Measurements from ENCODE around the gene SWAP70.

SWAP70 gene

DNA sequence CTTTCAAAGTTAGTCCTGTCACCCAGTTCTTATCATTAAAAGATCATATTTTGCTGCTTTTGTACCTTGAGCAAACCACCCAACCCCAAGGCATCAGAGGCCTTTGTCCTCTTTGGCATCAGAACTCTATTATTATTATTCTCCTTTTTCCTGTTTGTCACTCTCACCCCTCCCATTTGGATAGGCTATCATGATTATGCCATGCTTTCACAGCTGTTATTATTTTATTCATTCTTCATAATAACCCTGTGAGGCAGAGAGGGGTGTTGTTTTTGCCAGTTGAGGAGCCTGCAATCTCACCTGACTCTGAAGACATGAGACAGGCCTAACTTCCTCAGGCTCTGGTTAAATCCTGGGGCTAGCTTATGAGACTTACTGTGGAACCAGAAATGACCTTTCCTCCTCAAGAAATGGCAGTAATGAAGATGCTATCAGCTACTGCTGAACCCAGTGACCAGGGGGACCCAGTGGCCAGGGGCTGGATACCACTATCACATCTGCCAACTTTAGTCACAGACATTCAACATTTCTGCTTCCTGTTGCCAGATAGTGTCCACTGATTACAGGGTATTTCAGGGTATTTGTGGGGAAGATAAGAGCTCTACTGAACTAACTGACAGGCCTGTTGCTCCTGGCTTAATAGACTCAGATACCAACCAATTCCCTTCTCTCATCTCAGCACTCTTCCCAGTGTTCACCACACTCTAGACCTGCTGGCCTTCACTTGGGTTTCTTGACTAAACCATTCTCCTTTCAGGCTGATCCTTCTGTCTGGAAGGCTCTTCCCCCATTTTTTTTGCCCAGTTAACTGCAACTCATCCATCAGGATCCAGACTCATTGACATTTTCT lies 11.8 kb upstream of the SWAP70 start:
- FAIRE-seq = no peak

DNA sequence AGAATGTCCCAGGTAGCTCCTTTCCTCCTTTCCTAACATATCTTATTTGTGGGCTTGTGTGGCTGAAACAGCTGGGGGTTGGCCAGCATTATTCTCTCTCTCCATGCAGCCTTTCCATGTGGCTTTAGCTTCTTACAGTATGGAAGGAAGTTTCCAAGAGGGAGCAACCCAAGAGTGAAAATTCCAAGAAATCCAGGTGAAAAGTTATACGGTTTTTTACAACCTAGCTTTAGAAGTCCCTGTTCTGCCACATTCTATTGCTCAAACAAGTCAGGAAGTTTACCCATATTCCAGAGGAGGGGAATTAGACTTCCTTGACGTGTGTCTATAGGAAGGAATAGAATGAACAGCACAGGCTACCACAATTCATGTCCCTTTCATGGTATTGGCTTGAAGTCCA lies 10.0 kb upstream of the SWAP70 start:
- FAIRE-seq = no peak

DNA sequence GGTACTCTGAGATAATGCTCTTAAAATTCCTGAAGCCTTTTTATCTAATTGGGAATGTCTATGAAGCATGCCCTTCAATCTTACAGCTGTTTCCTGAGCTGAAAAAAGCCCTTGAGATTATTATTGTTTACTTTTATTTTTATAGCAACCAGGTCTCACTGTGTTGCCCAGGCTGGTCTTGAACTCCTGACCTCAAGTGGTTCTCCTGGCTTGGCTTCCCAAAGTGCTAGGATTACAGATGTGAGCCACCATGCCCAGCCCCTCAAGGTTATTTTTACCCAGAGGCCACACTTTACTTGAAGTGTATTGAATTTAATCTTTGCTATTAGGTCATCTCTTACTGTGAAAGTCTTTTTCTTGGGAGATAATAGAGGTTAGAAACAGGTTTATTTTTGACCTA lies 7.0 kb upstream of the SWAP70 start:
- FAIRE-seq = no peak

DNA sequence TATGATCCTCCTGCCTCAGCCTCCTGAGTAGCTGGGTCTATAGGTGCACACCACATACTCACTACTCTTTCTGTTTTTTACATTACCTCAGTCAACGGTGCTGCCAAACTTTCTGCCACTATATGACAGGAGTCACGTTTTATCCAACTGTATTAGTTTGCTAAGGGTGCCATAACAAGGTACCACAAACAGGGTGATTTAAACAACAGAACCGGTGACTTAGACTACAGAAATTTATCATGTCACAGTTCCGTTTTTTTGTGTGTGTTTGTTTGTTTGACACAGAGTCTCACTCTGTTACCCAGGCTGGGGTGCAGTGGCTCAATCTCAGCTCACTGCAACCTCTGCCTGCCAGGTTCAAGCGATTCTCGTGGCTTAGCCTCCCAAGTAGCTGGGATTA lies 6.3 kb upstream of the SWAP70 start:
- FAIRE-seq = no peak

DNA sequence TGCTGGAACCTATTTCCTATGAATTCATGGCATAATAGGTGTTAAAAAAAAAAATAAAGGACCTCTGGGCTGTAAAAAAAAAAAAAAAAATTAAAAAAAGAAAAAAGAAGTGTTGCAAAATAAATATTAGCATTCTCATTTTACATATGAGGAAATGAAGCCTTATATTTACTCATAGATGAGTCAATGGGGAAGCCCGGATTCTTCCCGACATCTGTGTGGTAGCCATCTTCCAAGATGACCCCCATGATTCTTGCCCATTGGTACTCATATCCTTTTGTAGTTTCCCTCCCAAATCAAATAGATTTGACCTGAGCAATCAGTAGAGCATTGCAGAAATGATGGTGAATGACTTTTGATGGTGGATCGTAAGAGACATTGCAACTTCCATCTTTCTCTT lies 3.0 kb upstream of the SWAP70 start:
- no peak for FAIRE-seq

DNA sequence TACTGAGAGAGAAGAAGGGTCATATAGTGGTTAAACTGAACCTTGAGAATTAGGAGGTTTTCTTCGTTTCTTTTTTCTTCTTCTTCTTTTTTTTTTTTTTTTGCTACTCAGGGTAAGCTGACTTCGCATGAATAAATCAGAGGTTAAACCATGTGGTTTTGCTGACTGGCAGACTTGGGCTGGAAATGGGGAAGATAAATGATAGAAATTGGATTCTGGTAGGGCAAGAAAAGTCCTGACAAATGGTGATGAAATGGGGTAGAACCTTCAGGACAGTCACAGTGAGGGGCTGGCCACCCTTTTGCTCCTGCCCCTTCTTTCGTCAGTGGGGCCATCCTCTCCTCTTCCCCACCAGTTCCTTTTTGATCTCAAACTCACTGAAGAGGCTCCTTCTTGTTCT lies 1.6 kb upstream of the SWAP70 start:
- no peak for FAIRE-seq

DNA sequence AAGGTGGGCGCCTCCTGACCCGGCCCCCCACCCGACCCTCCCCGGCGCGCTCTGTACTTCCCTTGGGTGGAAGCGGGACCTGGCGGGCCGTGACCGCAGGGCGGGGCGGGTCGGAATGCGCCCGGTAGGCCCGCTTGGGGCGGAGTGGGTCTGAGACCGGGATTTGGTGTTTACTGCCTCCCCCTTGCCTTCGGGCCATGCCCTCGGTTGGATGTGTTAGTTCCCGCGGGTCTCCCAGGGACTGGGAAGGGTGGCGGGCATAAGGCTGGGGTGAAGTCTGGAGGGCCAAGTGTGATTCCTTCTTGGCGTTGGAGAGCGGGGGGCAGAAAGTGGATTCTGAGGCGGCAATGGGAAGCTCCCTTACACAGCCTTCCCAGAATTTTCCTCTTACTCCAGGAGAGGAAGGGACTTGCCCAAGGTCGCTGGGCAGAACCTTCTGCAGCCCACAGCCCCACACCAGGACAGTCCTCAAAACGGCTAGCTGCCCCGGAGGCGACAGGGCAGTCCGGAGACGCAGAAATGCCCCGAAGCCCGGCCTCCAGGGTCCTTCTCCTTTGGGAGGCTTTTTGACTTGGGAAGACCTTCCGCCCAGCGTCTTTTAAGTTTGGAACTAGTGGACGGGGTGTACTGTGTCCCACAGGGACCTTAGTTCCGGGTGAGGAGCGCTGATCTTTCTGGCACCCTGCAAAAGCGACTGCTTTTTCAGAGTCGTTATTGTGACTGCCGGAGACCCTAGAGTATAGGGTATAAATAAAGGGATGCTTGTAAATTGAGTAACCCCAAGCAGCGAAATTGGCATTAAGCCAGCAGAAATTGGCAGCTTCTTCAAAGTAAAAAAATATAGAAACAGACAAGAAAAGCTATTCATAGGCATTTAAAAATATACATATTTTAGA lies 647 bp downstream of the SWAP70 start:
- no peak for FAIRE-seq

DNA sequence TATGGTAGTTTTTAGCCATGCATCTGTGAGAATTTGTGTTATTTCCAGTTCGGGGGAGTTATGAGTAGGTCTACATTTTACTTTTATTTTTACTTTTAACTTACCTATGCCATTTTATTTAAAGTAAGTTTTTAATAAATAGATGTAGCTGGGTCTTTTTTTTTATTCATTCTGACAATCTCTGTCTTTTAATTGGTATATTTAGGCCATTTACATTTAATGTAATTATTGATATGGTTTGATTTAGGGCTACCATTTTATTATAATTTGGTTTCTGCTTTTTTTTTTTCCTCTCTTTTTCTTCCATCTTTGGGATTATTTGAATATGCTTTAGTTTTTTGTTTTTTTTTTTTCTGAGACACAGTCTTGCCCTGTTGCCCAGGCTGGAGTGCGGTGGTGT lies 1.9 kb downstream of the SWAP70 start:
- FAIRE-seq = no peak

DNA sequence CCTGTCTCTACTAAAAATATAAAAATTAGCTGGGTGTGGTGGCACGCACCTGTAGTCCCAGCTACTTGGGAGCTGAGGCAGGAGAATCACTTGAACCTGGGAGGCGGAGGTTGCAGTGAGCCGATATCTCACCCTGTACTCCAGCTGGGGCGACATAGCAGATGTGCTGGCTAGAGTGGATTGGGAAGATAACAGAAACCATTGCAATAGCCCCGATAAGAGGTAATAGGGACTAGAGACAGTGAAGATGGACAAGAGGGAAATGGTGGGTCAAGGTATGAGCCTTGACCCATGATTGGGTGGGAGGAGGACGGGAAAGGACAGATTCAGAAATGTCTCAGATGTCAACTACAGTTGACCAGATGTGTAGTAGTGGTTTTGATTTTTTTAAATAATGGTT lies 6.1 kb downstream of the SWAP70 start:
- FAIRE-seq = no peak

DNA sequence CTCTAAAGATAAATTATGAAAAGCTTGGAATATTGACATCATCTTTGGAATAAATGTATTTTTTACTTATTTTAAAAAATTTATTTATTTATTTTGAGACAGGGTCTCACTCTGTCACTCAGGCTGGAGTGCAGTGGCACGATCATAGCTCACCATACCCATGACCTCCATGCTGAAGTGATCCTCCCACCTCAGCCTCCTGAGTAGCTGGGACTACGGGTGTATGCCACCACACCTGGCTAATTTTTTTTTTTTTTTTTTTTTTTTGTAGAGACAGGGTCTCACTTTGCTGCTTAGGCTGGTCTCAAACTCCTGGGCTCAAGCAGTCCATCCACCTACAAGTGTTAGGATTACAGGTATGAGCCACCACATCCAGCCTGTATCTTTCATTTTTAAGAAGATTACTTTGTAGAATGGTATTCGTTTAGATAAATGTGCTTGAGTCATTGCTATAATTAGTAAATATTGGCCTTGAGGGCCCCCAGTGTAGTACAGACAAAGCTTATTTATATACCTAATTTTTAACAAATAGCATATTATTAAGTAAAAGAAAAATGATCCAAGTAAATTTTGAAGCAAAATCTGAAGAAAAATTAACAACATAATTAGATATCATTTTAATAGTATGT lies 8.5 kb downstream of the SWAP70 start:
- no peak for FAIRE-seq

DNA sequence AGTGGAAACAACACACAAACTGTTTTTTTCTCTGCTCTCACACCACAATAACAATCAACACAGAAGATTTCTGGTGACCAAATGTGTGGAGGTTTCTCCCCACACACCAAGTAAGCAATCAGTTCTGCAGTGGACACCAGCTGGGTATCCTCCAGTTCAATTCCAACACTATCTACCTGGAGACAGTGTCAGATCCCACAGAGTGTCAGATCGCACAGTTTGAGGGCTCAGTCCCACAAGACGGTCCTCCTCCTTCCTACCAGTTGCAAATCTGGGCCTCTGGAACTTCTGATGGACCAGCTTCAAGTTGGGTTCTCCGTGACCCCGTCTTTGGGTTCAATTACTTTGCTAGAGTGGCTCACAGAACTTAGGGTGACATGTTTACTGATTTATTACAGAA lies 9.0 kb downstream of the SWAP70 start:
- no peak for FAIRE-seq

DNA sequence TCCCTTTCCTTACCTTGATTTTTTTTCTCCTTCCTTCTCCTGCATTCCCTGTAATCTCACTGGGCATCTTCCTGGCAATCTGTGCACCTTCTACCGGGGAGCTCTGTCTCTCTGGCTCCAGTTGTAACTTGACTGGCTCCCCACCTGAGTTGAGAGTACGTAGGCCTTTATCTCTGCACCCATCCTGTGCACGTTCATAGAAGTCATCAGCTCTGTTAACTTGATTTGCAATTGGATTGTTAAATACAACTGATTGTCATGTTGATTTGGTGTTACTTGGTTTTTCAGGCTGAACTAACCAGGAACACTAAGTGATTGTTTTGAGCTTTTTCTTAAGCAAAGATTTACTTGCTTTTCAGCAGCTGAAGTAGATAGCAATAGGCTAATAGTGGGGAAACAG lies 11.8 kb downstream of the SWAP70 start:
- no peak for FAIRE-seq

DNA sequence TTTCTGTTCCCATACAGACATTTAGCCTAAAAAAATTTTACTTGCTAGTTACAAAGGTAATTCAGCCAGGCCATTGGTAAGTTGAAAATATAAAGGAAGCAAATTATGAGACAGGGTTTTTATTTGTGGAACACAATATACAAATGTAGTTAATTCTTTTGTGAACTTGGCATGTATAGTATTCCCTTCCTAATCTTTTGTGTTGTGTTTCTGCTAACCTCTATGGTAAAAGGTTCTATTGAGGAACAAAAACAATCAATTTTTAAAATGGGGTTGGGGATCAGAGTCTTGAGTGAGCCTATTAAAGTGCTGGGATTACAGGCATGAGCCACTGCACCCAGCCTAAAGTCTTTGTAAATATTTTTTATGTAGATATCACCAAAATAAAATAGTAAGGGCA lies 14.1 kb downstream of the SWAP70 start:
- FAIRE-seq = no peak

DNA sequence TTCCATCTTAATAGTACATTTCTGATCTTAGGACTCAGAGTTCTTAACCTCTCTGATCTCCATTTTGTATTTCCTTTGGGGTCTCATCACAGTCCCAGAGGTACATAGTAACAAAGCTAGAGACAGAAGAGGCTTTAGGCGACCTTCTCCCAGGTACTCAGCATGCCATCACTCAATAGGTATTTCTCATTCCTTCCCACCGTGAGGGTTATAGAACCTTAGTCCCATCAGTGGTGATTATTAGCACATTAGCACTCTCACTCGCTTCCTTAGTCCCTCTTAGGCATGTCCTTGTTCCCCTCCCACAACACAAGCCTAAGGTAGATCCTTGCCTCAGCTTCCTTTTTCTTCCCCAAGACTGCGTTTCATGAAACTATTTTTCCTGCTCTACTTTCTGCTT lies 14.7 kb downstream of the SWAP70 start:
- no peak for FAIRE-seq

DNA sequence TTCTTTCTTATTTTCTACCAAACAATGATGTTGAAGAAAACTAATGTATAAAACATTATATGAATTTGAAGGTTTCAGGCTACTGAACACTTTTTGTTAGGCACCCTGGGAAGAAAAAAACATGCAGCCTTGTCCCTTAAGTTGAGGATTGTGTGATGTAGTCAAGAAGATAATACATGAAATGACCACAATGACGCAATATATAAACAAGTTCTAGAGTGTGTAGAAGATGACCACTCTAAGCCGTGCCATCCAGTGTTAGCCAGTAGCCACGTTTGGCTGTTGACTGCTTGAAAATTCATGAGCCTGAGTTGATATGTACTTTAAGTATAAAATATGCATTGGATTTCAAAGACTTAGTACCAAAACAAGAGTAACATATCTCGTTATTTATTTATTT lies 16.2 kb downstream of the SWAP70 start:
- no peak for FAIRE-seq

DNA sequence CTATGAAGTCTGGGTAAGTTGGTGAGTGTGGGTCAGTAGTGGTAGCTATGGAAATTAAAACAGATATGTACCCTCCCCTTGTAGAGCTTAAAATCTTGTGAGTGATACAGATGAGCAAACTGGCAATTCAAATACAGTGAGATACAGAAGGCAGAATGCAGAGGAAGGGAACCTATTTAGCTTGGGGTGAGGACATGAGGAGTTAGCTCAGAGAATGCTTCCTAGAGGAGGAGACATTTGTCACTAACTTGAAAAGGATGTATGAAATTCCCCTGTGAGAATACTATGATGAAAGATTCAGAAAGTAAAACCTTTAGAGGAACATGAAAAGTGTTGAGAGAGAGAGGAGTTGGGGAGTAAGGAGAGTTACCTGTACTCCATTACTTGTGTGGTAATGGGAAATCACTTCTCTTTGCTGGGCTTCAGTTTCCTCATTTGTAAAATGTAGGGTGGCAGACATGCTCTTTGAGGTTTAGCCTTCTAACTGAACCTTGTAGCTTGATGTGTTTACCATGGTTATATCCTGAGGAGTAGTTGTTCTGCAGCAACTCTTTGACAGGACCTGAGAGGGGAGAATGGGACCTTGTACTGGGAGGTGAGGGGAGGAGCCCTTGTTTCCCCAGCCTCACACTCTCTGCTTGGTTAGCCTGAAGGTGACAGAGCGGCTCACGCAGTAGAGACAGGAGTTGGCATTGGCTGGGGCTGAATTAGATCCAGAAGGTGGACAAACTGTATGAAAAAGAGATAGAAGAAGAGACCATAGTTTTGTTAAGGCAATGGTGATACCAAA lies 17.9 kb downstream of the SWAP70 start:
- no peak for FAIRE-seq

DNA sequence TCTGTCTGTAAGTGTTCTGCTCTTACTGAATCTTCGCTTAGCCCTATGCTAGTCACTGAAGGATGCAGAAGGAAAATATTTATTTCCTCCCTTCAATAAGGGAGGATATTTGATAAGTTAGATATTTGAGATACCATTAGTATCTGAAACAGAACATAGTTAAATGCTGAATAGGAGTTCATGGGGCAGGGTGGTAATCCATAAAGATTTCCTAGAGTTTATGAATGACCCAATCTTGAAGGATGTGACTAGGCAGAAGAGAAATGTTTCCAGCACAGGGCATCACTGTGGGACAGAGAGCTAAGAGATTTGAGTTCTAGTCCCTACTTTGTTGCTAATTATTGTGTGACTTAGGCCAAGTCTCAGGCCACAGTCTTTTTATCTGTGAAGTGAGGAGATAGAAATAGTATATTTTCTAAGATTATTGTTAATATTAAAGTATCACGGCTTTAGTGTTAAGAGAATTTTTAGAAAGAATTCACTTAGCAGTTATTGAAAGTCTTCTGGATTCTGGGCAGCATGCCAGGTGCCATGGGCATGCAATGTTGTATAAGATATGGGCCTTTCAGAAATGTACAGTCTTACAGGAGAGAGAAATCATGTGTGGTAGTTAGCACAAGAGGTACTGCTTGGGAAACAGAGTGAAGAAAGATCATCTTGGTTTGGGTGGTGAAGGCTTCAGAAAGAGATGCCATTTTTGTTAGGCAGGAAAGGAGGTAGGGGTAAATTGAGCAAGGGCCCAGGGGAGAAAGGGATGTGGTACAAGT lies 24.0 kb downstream of the SWAP70 start:
- FAIRE-seq = no peak

DNA sequence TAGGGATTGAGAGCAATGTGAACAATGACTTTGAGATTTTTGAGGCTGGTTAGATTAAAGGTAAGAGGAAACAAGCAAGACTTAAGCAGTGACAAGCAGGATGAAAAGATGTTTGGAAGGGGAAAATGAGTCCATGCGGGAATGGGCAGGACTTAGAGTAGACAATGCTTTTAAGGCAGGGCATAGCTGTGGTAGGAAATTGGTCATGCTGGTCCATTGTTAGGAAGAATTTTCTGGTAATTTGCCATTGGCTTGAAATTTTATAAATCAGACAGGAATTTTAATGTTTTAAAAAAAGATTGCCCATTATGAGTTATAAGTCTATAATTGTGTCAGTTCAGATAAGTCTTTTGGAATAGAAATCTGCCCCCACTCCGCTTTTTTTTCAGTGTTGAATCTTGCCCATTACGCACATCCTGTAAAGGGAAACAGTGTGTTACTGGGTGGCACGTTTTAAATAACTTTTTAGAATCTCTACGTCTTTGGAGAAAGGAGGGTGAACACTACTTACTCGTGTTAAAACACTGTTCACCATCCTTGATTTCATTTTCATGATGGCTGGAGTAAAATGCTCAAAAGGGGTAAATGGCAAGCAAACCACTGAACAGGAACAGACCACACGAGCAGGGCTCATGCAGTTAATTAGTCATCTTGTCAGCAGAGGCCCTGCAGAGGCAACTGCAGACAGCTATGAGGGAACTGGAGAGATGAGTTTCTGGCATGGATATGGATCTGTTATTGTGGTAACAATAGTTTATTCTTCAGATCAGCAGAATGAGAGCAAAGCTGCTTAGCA lies 25.0 kb downstream of the SWAP70 start:
- FAIRE-seq = no peak

DNA sequence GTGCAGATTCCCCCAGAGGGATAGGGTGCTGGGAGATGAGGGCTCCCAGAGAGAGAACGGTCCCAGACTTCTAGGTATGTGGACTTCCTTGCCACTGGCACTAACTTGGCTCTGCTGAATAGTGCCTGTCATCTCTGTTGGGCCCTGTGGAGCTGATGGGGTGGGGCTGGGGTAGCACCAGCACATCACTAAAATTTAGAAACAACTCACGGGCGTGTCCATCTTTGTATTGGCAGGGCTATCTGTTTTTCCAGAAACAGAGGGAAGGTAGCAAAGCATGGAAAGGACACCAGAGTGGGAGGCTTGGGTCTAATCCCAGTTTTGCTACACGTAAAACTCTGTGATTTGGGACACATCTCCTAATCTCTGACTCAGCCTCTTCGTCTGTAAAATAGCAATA lies 25.8 kb downstream of the SWAP70 start:
- no peak for FAIRE-seq

DNA sequence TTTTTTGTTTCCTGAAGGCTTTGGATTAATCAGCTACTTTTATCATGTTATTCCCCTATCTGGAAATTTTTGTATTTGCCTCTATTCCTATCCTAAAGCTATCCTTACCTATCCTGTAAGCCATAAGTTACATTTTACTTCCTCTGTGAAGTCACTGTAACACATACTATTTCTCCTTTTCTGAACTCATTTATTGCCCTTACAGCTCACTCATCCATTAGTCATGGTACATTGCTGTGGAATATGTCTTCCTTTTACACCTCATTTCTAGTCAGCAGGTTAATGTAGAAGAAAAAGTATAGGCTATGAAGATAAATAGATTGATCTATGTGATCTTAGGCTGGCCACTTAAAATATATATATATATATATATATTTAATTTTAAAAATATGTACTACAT lies 28.0 kb downstream of the SWAP70 start:
- FAIRE-seq = no peak

DNA sequence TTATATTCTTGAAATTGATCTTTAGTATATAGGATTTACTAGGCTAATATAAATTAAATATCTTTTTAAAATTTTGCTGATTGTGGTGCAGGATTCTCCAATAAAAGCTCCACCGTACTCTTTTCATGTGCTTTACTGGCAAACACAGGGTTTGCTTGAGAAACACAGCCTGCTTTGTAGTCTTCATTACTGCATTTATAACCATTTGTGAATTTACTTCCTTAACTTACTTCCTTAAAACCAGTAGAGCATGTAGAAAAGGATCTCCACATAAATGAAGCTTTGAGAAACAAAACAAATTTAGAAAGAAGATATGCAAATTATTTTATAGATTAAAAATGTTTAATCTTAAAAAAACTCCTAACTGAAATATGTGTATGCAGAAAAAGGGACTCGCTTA lies 28.8 kb downstream of the SWAP70 start:
- FAIRE-seq = no peak
